K562 (cell line): Measurements from ENCODE around the gene ADRM1.

Experiments used
- CHD1 ChIP-seq: fragments of 200-600 bp; sonication (generic); IDR thresholded peaks from one replicate; pipeline ENCODE4 v1.6.1; 2012; ENCODE audit warnings: mild to moderate bottlenecking, moderate library complexity, low read length, inconsistent platforms
- ETV6 ChIP-seq, 3 experiments: fragments of 150-350 bp in 1 of 3; sonication (generic) in 1 of 3; formaldehyde crosslinking in 1 of 3; IDR thresholded peaks; 2 replicates each; pipeline versions ENCODE4 v1.6.1 to v1.8.0; 2014 to 2022; ENCODE audit warnings: borderline replicate concordance in 2 of 3, low read depth in 2 of 3, antibody characterized with exemption in 1 of 3, low read length in 1 of 3, mild to moderate bottlenecking in 1 of 3, missing genetic modification reagents in 1 of 3
- FOS ChIP-seq: IDR thresholded peaks from 3 replicates; pipeline ENCODE4 v1.6.1; 2011; ENCODE audit not compliant: insufficient read length; ENCODE audit errors: extremely low read depth
- ILK ChIP-seq: fragments of 450-650 bp; IDR thresholded peaks from 2 replicates; pipeline ENCODE4 v1.6.1; 2016; ENCODE audit warnings: missing genetic modification characterization, low read depth, mild to moderate bottlenecking, missing compliant biosample characterization, moderate library complexity, borderline replicate concordance
- JUND ChIP-seq, 2 experiments: IDR thresholded peaks; 2 replicates in 1 of 2; 3 replicates in 1 of 2; pipeline ENCODE4 v1.6.1; 2011; ENCODE audit warnings: borderline replicate concordance in 2 of 2, low read depth in 2 of 2, low read length in 2 of 2, improper control_type of control experiment in 1 of 2, missing biosample characterization in 1 of 2, missing genetic modification characterization in 1 of 2, missing genetic modification reagents in 1 of 2
- MTA1 ChIP-seq: fragments of 450-650 bp; IDR thresholded peaks from 2 replicates; pipeline ENCODE4 v1.6.1; 2017; ENCODE audit warnings: borderline replicate concordance
- POLR2A ChIP-seq: fragments of 450-650 bp; conservative IDR thresholded peaks from 2 replicates; pipeline ENCODE4 v1.6.1; 2016
- PTRF ChIP-seq: fragments of 450-650 bp; IDR thresholded peaks from 2 replicates; pipeline ENCODE4 v1.6.1; 2016; ENCODE audit warnings: mild to moderate bottlenecking, missing genetic modification characterization, missing compliant biosample characterization
- THAP12 ChIP-seq: fragments of 250-450 bp; sonication (Bioruptor Pico); IDR thresholded peaks from 2 replicates; pipeline ENCODE4 v1.9.0; 2021; ENCODE audit warnings: mild to moderate bottlenecking, inconsistent platforms
- ZFP1 ChIP-seq: fragments of 450-650 bp; formaldehyde crosslinking; IDR thresholded peaks from 2 replicates; pipeline ENCODE4 v1.4.0; 2020; ENCODE audit warnings: mild to moderate bottlenecking, mixed read lengths
- ZNF696 ChIP-seq: fragments of 250-450 bp; sonication (Bioruptor Pico); conservative IDR thresholded peaks from 2 replicates; pipeline ENCODE4 v1.4.0; 2020; ENCODE audit warnings: mild to moderate bottlenecking, moderate library complexity
- TF ChIP-seq, protein P1 (sequence below), 3 experiments: IDR thresholded peaks in 2 of 3; conservative IDR thresholded peaks in 1 of 3; 2 replicates each; pipeline ENCODE4 v1.5.1; 2011 to 2012; ENCODE audit warnings: low read length in 3 of 3, mild to moderate bottlenecking in 3 of 3, control low read depth in 2 of 3, improper control_type of control experiment in 1 of 3, inconsistent platforms in 1 of 3, low read depth in 1 of 3, mixed read lengths in 1 of 3, moderate library complexity in 1 of 3; ENCODE audit not compliant: insufficient read depth in 2 of 3
- TF ChIP-seq, protein P2 (sequence below): fragments of 250-450 bp; sonication (Bioruptor Pico); IDR thresholded peaks from 2 replicates; pipeline ENCODE4 v1.4.0; 2020; ENCODE audit warnings: mild to moderate bottlenecking, moderate library complexity
- TF ChIP-seq, protein P3 (sequence below): fragments of 200-800 bp; sonication (Bioruptor generic); IDR thresholded peaks from 2 replicates; pipeline ENCODE4 v1.6.1; 2016; ENCODE audit warnings: missing genetic modification characterization, missing compliant biosample characterization

GRCh38 chr20:62311832-62312661 is 9.2 kb downstream of the ADRM1 start:
- TF ChIP-seq, protein P1, sequence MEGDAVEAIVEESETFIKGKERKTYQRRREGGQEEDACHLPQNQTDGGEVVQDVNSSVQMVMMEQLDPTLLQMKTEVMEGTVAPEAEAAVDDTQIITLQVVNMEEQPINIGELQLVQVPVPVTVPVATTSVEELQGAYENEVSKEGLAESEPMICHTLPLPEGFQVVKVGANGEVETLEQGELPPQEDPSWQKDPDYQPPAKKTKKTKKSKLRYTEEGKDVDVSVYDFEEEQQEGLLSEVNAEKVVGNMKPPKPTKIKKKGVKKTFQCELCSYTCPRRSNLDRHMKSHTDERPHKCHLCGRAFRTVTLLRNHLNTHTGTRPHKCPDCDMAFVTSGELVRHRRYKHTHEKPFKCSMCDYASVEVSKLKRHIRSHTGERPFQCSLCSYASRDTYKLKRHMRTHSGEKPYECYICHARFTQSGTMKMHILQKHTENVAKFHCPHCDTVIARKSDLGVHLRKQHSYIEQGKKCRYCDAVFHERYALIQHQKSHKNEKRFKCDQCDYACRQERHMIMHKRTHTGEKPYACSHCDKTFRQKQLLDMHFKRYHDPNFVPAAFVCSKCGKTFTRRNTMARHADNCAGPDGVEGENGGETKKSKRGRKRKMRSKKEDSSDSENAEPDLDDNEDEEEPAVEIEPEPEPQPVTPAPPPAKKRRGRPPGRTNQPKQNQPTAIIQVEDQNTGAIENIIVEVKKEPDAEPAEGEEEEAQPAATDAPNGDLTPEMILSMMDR (IDR thresholded peaks at IDR 0.05 in 2 of 3, conservative IDR thresholded peaks at IDR 0.05 in 1 of 3; ENCODE audit: insufficient read depth in 2 of 3, low read depth in 1 of 3, low read length in 3 of 3): no peak
- TF ChIP-seq FOS: no peak
- TF ChIP-seq JUND (IDR thresholded peaks at IDR 0.05; ENCODE audit: borderline replicate concordance, low read depth, low read length): no peak
- no peak for TF ChIP-seq JUND (tag; IDR thresholded peaks at IDR 0.05; ENCODE audit: borderline replicate concordance, low read depth, low read length)
- TF ChIP-seq MTA1: no peak
- TF ChIP-seq THAP12: no peak
- TF ChIP-seq, protein P2, sequence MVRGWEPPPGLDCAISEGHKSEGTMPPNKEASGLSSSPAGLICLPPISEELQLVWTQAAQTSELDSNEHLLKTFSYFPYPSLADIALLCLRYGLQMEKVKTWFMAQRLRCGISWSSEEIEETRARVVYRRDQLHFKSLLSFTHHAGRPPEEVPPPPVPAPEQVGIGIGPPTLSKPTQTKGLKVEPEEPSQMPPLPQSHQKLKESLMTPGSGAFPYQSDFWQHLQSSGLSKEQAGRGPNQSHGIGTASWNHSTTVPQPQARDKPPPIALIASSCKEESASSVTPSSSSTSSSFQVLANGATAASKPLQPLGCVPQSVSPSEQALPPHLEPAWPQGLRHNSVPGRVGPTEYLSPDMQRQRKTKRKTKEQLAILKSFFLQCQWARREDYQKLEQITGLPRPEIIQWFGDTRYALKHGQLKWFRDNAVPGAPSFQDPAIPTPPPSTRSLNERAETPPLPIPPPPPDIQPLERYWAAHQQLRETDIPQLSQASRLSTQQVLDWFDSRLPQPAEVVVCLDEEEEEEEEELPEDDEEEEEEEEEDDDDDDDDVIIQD: no peak
- TF ChIP-seq ILK (tag): no peak
- TF ChIP-seq ZNF696 (CRISPR knock-in tag): no peak
- TF ChIP-seq ETV6 (IDR thresholded peaks at IDR 0.05; ENCODE audit: borderline replicate concordance in 1 of 2, low read depth in 2 of 2, low read length in 1 of 2): no peak
- TF ChIP-seq ETV6 (CRISPR knock-in tag; IDR thresholded peaks at IDR 0.05; ENCODE audit: borderline replicate concordance): no peak
- TF ChIP-seq POLR2A: no peak
- no peak for TF ChIP-seq ZFP1
- TF ChIP-seq, protein P3, sequence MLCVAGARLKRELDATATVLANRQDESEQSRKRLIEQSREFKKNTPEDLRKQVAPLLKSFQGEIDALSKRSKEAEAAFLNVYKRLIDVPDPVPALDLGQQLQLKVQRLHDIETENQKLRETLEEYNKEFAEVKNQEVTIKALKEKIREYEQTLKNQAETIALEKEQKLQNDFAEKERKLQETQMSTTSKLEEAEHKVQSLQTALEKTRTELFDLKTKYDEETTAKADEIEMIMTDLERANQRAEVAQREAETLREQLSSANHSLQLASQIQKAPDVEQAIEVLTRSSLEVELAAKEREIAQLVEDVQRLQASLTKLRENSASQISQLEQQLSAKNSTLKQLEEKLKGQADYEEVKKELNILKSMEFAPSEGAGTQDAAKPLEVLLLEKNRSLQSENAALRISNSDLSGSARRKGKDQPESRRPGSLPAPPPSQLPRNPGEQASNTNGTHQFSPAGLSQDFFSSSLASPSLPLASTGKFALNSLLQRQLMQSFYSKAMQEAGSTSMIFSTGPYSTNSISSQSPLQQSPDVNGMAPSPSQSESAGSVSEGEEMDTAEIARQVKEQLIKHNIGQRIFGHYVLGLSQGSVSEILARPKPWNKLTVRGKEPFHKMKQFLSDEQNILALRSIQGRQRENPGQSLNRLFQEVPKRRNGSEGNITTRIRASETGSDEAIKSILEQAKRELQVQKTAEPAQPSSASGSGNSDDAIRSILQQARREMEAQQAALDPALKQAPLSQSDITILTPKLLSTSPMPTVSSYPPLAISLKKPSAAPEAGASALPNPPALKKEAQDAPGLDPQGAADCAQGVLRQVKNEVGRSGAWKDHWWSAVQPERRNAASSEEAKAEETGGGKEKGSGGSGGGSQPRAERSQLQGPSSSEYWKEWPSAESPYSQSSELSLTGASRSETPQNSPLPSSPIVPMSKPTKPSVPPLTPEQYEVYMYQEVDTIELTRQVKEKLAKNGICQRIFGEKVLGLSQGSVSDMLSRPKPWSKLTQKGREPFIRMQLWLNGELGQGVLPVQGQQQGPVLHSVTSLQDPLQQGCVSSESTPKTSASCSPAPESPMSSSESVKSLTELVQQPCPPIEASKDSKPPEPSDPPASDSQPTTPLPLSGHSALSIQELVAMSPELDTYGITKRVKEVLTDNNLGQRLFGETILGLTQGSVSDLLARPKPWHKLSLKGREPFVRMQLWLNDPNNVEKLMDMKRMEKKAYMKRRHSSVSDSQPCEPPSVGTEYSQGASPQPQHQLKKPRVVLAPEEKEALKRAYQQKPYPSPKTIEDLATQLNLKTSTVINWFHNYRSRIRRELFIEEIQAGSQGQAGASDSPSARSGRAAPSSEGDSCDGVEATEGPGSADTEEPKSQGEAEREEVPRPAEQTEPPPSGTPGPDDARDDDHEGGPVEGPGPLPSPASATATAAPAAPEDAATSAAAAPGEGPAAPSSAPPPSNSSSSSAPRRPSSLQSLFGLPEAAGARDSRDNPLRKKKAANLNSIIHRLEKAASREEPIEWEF (CRISPR knock-in tag): no peak
- no peak for TF ChIP-seq CHD1
- no peak for TF ChIP-seq PTRF (tag)
